Islet precursor cell (in vitro differentiated cells): Measurements from ENCODE around the gene ABHD16B.

ENCODE experiments used
- DNase-seq: peaks from one replicate; pipeline ENCODE4 v3.0.0-alpha.2; 2018

Gene ABHD16B

DNA sequence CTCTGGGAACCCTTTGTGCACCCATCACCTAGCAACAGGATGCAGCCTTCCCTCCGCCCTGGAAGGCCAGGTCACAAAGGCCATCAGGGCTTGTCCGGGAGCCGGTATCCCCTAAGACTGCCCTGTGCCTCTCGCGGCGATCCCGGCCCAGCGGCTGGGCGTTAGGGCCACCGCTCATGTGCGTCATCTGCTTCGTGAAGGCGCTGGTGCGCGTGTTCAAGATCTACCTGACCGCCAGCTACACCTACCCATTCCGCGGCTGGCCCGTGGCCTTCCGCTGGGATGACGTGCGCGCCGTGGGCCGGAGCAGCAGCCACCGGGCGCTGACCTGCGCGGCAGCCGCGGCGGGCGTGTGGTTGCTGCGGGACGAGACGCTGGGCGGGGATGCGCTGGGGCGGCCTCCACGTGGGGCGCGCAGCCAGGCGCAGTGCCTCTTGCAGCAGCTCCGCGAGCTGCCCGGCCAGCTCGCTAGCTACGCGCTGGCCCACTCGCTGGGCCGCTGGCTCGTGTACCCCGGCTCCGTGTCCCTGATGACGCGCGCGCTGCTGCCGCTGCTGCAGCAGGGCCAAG is at the start of gene ABHD16B:
Gene ABHD16B, plus strand, starts transcription at position 134 of the 570 bp plus-strand sequence. Its CDS starts 43 bp downstream, at position 177.
- no peak for DNase-seq

GRCh38 chr20:63814891-63815614 is 46.2 kb upstream of the ABHD16B start:
- no peak for DNase-seq

DNA sequence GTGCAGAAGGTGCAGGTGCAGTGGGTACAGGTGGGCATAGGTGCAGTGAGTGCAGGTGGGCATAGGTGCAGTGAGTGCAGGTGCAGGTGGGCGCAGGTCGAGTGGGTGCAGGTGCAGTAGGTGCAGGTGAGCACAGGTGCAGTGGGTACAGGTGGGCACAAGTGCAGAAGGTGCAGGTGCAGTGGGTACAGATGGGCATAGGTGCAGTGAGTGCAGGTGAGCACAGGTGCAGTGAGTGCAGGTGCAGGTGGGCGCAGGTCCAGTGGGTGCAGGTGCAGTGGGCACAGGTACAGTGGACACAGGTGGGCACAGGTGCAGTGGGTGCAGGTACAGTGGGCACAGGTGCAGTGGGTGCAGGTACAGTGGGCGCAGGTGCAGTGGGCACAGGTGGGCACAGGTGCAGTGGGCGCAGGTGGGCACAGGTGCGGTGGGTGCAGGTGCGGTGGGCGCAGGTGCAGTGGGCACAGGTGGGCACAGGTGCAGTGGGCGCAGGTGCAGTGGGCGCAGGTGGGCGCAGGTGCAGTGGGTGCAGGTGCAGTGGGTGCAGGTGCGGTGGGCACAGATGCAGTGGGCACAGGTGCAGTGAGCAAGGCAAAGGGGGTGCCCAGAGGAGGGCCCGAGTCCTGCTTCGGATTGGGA is 45.6 kb upstream of the ABHD16B start:
- DNase-seq: no peak

GRCh38 chr20:63819224-63819921 is 41.9 kb upstream of the ABHD16B start:
- no peak for DNase-seq

- DNase-seq: no peak
Observed at GRCh38 chr20:63821811-63822210, 39.5 kb upstream of the ABHD16B start.

GRCh38 chr20:63822276-63822696 is 39.0 kb upstream of the ABHD16B start:
- no peak for DNase-seq

DNA sequence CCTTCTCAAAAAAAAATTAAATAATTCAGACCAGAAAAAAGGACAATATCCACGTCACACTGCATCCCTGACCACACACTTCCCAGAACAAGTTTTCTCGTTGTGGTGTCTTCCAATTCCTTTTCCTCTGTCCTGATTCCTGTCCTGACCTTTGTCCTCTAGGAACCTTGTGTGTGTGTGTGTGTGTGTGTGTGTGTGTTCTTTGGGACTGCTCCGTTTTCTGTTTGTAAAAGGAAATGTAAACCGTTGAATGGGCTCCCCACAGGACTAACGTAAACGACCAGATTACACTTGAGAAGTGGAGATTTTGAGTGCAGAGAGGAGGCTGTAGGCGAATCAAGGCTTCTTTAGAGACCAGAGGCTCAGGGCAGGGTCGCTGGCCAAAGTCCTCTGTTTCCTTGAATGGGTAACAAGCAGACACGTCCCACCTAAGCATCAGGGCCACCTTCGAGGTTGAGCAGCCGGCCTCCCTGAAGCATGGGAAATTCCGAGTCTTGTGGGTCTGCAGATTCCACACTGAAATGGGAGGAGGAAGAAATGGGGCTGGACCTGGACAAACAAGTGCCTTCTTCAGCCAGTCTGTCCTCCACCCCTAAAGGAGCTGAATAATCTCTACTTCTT is 37.5 kb upstream of the ABHD16B start:
- DNase-seq: no peak

DNA sequence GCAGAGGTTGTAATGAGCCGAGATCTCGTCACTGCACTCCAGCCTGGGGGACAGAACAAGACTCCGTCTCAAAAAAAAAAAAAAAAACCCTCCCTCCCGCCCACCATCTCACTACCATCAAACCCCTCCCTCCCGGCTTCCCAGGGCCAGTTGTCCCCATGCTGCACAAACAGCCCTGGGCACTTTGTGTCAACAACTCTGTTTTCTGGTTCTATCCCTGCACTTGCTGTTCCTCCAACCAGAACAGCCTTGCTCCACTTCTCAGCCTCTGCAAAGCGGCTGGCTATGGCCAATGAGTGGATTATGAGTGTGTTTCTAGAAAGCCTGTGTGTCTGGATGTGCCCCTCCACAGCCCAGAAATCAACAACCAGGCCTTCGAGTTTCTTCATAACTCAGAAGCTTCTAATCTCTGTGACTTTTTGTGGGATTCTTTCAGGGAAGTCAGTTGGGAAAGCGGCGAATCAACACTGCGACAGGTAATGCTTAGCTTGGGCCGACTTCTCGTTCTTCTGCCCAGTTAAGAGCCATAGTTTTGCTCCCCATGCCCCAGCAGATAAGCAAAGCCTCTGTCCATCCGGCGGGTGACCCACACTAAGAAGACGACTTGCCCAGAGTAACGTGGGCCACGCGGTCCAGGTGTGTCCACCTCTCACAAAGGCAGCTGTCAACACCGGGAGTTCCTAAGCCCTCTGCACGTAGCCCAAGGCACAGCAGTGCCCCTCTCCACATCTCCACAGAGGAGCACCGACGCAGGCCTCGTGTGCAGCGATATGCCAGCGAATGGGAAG is 35.8 kb upstream of the ABHD16B start:
- DNase-seq: no peak

GRCh38 chr20:63826753-63827152 is 34.5 kb upstream of the ABHD16B start:
- DNase-seq: no peak

DNA sequence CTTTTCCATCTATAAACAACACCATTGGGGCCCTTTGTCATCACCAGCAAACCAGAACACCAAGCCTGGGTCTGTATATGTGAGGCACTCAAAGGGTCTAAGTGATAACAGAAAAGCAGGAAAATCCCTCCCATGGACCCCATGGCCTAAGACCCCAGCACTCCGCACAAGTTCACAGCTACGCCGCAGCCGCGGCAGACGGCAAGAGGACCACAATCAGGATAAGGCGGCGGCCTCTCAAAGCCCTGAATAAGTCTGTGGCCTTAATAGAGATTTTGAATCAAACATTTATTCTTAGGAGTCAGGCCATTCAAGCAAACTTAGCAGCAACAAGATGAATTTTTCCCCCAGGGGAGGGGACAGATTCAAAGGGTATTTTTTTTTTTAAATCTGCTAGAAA is 33.2 kb upstream of the ABHD16B start:
- no peak for DNase-seq

- no peak for DNase-seq
Observed at GRCh38 chr20:63828545-63828944, 32.8 kb upstream of the ABHD16B start.

DNA sequence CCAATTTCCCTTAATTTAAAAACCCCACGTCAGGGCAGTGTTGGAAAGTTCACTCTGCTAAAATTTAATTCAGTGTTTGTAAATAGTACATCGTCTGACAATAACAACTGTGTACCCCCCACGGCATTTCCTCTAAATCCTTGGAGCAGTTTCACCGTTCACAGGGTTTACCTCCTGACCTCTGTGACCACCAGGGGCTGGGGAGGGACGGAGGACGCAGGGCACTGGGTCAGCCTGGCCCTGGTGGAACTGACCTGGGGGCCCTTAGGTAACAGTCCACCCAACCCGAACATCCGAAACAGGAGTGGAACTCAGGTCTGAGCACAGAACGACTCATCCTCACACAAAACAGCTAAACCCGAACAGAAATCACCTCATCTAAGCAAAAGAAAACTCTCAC is 32.3 kb upstream of the ABHD16B start:
- DNase-seq: no peak

- no peak for DNase-seq
Observed at GRCh38 chr20:63829603-63829944, 31.7 kb upstream of the ABHD16B start.

GRCh38 chr20:63829945-63830835 is 31.1 kb upstream of the ABHD16B start:
- DNase-seq: no peak

DNA sequence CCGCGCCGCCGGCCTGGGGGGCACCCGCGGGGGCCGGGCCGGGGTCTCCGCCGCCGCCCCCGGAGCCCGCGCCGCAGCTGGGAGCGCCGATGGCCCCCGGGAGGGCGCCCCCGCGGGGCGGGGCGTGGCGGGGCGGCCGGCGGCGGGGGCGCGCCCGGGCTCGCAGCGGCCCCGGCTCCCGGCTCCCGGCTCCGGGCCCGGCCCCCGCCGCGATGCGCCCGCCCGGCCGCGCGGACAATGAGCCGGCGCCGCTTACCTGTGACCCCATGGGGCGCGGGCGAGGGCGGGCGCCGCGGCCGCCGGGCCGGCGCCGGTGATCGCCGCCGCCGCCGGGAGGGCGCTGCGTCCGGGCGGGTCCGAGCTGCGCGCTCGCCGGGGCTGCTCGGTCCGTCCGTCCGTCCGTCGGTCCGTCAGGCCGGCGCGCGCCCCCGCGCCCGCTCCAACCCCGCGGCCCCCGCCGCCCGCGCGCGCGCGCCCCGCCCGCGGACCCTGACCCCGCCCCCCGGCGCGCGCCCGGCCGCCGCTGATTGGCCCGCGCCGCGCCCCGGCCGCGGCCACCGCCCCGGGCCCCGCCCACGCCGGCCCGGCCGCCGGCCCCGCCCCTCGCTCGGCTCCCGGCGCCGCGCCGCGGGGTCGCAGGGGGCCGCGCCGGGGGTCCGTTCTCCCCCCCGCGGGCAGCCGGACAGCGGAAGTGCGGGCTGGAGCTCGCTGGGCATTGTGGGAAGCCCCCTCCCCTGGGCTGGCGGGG is 30.3 kb upstream of the ABHD16B start, which contains the start of gene ZBTB46:
Gene ZBTB46, minus strand, starts transcription at position 424 of the 748 bp plus-strand sequence. CDS start 40,507 bp downstream, outside the sequence.
- DNase-seq: no peak

- DNase-seq: no peak
Observed at GRCh38 chr20:63831646-63831992, 29.7 kb upstream of the ABHD16B start.

- DNase-seq: peak; percentile 83
Observed at GRCh38 chr20:63831993-63832686, 29.2 kb upstream of the ABHD16B start.

DNA sequence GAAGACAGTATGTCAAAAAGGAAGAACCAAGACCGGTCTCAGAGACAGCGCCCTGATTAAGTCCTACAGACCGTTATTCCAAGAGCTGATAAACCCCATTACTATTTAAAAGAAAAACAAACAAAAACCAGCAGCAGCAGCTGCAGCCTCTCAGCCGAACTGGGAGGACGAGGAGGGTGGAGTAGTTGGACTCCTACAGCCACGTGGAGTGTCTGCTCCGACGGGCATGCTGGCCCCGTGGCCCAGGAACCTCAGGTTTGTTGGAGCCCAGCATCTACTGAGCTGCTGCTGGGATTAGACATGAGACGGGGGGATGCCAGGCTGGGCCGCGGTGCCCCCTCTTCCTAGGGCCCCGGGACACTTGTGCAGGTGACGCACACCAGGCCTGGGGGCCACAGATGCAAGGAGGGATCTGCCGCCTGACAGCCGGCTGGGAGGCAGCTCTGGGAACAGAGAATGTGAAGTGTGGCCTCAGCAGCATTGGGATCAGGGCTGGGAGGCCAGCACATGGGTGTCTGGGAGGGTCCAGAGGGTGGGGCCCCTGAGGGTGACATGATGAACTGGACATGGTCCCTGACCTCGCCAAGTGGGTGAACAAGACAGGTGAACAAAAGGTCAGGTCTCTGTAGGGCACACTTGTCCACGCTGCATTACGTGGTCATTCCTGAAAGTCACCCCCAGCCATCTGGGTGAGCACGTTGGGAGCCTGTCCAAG is 27.4 kb upstream of the ABHD16B start:
- DNase-seq: no peak

GRCh38 chr20:63834491-63834880 is 26.8 kb upstream of the ABHD16B start:
- no peak for DNase-seq
